Hematopoietic multipotent progenitor cell treated with erythropoietin and hydrocortisone succinate and interleukin-3 and kit ligand, for 4 days (in vitro differentiated cells): ENCODE data around the gene GRAMD2A.

Experiments
- DNase-seq: peaks from one replicate; pipeline ENCODE4 v3.0.0-alpha.2; 2015

GRAMD2A gene

GRCh38 chr15:72197460-72198355 lies at the start of gene GRAMD2A:
GRAMD2A (minus strand) TSS chr15:72197787.
- DNase-seq, result peak; percentile 42

DNA sequence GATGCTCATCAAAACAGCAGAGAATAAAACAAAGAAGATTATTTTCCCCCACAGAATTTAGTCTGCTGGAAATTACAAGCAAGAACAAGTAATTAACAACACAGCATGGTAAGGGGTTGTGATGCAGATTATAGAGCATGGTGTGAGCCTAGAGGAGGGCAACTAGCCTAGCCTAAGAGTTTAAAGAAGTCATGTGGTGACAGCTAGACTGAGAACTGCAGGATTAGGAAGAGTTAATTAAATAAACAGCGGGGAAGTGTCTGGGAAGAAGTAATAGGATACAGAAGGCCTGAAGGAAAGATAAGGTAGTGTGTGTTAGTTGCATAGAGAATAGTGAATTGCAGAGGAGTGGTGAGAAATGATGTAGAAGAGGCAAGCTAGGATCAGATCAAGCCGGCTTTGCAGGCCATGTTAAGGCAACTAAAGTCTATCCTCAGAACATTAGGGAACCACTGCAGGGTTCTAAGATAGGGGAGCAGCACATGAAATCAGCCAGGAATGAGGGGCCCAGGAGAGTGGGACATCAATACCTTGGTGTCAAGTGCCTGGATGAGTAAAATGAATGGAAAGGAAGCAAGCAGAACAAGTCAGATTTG lies 45.3 kb upstream of the GRAMD2A start:
- DNase-seq, result no peak

DNA sequence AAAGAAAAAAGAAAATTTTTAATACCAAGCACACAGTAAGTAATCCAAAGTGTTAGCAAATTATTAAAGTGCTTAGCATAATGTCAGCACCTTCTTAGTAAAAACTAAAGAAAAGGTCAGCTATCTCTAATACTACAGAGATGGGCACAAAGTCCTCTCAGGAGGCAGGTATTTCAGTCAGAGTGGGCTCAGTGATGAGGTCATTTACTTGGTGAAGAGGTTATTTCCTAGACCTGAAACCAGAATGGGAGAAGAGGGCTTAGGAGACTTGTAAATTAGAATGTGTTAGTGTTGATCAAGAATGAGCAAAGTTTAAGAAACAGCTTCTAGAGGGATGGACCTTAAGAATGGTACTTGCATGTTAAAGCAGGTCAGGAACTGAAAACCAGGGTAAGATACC lies 42.1 kb upstream of the GRAMD2A start:
- no peak for DNase-seq

- DNase-seq, result no peak
These were observed 41.0 kb upstream of the GRAMD2A start for GRCh38 chr15:72238586-72238985.

DNA sequence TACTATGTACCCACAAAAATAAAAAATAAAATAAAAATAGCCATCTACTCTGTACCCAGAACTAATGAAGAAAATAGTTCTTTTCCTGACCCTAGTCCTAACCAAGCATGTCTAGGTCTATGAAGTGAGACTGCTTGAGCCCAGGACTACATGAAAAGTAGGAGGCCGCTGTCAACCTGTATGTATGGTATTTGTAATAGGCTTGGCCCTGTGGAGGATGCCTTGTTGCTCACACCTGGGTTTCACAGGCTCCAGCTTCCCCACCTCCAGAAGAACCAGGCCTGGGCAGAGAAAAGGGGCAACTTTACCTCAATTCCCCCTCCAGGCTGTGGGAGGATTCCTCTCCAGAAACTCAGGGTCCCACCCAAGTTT lies 40.3 kb upstream of the GRAMD2A start:
- peak; percentile 18 for DNase-seq

DNA sequence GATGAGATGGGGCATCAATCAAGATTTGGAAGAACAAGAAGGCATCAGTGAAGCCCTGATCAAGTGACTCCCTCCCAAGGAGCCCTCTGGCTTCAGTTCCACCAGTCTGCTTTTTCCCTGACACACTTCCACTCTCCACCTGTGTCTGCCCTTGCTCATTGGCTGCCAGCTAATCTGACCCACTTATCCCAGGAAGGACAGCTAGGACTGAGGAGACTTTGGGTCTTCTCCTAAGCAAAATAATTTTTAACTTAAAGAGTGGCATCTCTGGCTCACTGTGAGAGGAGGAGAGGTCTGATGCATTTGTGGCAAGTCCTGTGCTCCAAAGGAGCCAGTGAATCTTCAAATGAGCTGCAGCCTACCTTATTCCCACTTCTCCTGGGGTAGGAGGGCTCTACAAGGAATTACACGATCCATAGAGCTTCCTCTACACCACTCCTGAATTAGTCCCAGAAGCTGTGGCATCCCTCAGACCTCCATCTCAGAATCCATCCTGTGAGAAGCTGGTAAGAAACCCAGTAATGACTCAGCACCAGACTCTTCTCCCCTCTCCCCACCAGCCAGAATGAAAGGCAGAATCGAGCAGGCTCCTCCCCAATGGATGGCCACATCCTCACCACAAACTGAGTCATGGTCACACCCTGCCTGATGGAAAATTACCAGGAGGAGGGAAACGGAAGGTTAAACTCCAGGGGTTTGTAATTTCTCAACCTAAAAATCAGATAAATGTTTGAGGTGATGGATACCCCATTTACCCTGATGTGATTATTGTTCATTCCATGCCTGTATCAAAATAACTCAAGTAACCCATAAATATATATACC lies 39.7 kb upstream of the GRAMD2A start:
- DNase-seq, result peak; percentile 97

GRCh38 chr15:72236381-72237003 lies 38.9 kb upstream of the GRAMD2A start:
- DNase-seq, result peak; percentile 7

DNA sequence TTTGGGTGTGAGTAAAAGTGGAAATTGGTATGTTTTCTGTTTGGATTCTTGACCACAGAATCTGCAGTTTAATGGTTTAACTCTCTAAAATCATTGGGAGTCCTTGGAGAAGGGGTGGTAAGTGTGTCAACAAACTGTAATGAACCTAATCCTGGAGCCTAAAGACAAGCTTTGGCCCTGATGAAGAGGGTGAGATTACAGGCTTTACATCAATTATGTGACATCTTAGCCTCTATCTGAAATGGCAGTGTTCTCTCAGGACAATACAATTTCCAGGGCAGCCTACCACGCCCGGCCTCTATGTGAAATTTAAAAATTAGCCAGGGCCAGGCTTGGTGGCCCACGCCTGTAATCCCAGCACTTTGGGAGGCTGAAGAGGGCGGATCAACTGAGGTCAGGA lies 37.7 kb upstream of the GRAMD2A start:
- peak; percentile 12 for DNase-seq

GRCh38 chr15:72233769-72234168 lies 36.2 kb upstream of the GRAMD2A start:
- no peak for DNase-seq

DNA sequence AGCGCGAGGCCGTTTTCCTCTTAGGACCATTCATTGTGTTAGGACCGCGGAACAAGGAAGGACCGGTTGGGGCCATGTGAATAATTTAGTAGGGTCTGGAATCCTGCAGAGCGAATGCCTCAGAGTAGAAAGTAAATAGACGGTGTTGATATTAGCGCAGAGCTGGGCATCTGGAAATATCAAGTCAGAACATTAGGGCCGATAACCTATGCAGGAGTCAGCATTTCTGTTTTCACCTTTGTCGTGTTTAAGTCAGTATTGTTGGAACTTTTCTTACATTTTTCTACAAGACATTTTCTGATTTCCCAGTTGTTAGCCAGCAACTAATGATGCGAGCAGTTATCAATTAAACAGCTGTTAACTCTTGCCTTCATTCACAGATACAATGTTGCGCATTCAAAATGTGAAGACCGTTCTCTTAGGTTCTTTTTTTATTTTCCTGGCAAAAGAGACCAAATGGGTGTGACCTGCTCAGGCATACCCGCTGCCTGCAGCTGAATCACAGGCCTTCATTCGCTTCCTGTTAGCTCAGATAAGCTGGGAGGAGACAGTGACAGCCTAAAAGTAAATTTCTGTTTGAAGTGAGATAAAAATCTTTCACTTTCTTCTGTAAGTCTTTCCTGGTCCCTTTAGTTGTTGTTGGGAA lies 34.4 kb upstream of the GRAMD2A start:
- peak; percentile 93 for DNase-seq

- peak; percentile 95 for DNase-seq
These were observed 33.7 kb upstream of the GRAMD2A start, which contains the start of gene PKM for GRCh38 chr15:72231066-72231832. PKM (minus strand) TSS chr15:72231190; CDS start chr15:72219097, 12,093 bp downstream.

GRCh38 chr15:72230197-72231065 lies 32.8 kb upstream of the GRAMD2A start:
- peak; percentile 88 for DNase-seq

DNA sequence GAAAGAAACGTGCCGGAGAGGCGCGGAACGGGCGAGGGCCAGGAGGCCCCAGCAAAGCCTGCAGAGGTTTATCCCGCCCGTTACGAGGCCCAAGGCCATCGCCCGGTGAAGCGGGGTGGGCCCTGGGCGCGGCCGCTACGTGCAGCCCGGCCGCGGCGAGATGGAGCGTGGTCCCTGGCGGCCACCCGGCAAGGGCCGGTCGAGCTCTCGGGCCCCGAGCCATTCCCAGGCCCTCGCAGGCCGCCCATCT lies 32.3 kb upstream of the GRAMD2A start:
- no peak for DNase-seq

DNA sequence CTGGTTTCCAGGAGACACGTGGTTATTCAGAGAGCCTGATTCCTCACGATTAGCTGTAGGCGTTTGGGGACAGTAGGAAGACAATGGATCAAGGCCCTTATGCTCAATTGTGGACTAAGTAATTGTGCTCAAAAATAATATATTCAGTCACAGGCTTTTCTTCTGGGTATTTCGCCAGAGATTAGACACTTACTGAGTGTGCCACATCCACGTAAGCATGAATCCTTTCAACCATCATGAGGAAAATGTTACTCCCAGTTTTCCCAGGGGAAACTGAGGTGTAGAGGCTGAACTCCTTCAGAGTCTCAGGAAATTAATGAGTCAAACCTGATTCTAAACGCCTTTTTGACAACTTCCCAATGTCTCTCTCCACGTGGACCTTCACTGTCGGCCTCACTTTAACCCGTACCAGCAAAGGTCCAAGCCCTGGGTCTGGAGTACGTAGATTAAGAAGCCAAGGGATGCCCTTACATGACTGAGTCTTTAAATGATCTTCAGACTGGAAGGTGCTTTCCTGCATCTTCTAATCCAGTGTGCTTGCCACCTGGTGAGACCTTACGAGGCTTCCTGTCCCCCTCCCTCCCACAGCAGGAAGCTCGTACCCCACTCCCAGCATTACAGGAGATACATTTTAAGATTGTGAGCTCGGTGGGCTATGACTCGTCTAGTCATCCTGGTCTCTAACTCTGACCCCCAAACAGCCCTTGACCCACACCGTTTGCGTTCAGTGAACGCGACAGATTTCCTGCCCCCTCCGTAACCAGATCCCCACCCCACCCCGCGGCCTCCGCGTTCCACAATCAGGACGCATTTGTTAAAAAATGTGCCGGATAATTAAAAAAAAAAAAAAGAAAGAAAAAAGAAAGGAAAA lies 31.7 kb upstream of the GRAMD2A start:
- peak; percentile 40 for DNase-seq

DNA sequence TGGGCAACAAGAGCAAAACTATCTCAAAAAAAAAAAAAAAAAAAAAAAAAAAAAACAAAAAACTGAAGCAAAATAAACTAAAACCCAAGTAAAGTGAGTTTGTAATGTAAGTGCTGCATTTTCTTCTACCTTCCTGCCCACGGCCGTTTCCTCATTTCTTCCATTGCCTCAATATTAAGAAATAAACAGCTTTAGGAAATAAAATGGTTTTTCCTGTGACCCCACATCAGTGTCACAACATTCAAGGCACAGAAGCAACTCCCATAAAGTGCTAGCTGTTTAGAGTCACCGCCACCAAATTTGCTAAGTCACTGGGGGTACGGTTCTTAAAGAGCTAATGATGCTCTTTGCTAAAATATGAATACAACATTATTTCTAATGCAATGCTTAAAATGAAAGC lies 30.1 kb upstream of the GRAMD2A start:
- DNase-seq, result peak; percentile 74

DNA sequence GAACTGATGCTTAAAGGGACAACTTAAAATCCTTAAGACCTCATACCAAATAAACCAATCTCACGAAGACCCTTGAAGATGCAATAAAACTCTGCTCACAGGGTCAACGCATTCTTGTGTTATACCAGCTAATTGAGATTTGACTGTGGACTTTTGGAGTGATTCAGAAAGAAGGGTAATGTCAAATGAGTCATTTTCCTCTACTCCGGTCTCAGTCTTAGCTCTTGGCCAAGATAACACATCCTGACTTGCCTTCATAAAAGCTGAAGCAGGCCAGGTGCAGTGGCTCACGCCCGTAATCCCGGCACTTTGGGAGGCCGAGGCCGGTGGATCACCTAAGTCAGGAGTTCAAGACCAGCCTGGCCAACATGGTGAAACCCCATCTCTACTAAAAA lies 29.6 kb upstream of the GRAMD2A start:
- DNase-seq, result no peak

DNA sequence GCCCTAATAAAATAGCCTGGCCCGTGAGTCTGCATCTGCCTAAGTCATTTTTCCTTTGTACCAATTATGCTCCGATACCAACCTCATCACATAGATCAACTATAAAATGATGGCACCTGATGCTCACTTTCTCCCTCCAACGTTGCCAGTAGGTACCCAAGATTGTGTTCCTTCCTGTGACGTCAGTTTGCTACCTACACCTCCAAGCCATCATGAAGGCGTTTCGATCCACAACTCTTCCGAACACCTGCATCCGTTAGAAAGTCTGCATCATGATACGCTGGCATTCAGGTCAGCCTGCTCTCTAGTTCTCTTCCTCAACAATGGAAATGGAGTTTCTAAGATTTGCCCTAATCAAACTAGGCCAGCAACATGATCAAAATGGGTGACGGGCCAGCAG lies 25.7 kb upstream of the GRAMD2A start:
- DNase-seq, result no peak

GRCh38 chr15:72222393-72222792 lies 24.8 kb upstream of the GRAMD2A start:
- DNase-seq, result no peak

DNA sequence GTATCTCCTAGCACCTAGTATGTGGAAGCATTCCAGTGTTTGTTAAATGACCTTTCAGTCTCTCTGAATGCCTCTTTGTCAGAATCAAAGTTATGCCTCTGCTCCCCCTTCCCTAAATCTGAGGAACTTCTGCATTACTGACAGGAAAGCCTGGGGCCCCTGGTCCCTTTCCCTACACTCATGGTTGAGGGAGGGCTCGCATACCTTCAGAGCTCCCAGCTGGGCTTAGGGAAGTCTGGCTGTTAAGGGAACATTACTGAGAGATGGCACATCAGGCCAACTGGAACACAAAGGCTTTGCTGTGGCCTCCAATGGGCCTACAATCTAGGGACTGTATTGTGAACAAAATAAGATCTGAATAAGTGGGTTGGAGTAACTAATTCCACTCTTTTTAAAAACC lies 23.1 kb upstream of the GRAMD2A start:
- no peak for DNase-seq

- DNase-seq, result no peak
These were observed 19.6 kb upstream of the GRAMD2A start for GRCh38 chr15:72217216-72217615.
